IMR-90 (cell line): ENCODE results near the gene AKIRIN1. TPM values are rescaled to one million over a fixed set of nuclear protein-coding genes. Genes with fewer than 3 reads are reported as not detected.

Source experiments
- ATAC-seq: fragments of 200-7000 bp; cut with Tn5 transposase; 2 replicates; pipeline ENCODE4 v1.9.1; 2020; ENCODE audit warnings: low read depth, mild to moderate bottlenecking, moderate library complexity
- BruUV-seq: library from RNA; stranded (reverse); fragments of 400-500 nt; replicated peaks from 2 replicates; lab custom pipeline; 2021; lab: Mats Ljungman, UMichigan
- CTCF ChIA-PET: fragments of 300-600 bp; formaldehyde crosslinking; extraction: SDS; loops from one replicate; lab custom pipeline; 2021; ENCODE audit warnings: antibody characterized with exemption; lab: Yijun Ruan, JAX
- POLR2A ChIA-PET: fragments of 300-600 bp; sonication (Branson Sonifier 250); formaldehyde crosslinking; loops from one replicate; lab custom pipeline; 2022; ENCODE audit warnings: antibody characterized with exemption; ENCODE audit not compliant: unreplicated experiment; lab: Charles Lee
- DNase-seq: peaks from one replicate; pipeline ENCODE4 v3.0.0; 2013
- H2AFZ ChIP-seq: replicated peaks from 2 replicates; pipeline ENCODE3; 2013; ENCODE audit warnings: low read length, mild to moderate bottlenecking; ENCODE audit not compliant: poor library complexity
- H2AK5ac ChIP-seq: 2 replicates; pipeline ENCODE4 v1.6.1; 2013; ENCODE audit warnings: low read depth, low read length, inconsistent platforms
- H2AK9ac ChIP-seq: replicated peaks from 2 replicates; pipeline ENCODE3; 2013; ENCODE audit warnings: mild to moderate bottlenecking, low read depth, low read length, moderate library complexity; ENCODE audit not compliant: poor library complexity
- H2BK120ac ChIP-seq: 2 replicates; pipeline ENCODE4 v1.6.1; 2013; ENCODE audit warnings: low read depth, low read length, inconsistent platforms
- H2BK15ac ChIP-seq: 3 replicates; pipeline ENCODE4 v1.6.1; 2013; ENCODE audit warnings: low read depth, low read length, inconsistent platforms
- H2BK20ac ChIP-seq: 2 replicates; pipeline ENCODE4 v1.6.1; 2013; ENCODE audit warnings: low read depth, mild to moderate bottlenecking, inconsistent platforms, low read length, moderate library complexity
- H2BK5ac ChIP-seq: 2 replicates; pipeline ENCODE4 v1.6.1; 2013; ENCODE audit warnings: mild to moderate bottlenecking, low read depth, low read length, inconsistent platforms; ENCODE audit not compliant: poor library complexity, severe bottlenecking
- H3K14ac ChIP-seq: replicated peaks from 2 replicates; pipeline ENCODE4 v1.6.1; 2013; ENCODE audit warnings: low read depth, low read length, inconsistent platforms
- H3K18ac ChIP-seq: 2 replicates; pipeline ENCODE4 v1.6.1; 2013; ENCODE audit warnings: low read depth, low read length, control low read depth
- H3K23ac ChIP-seq: 2 replicates; pipeline ENCODE4 v1.6.1; 2013; ENCODE audit warnings: low read depth, low read length, inconsistent platforms
- H3K27ac ChIP-seq: 2 replicates; pipeline ENCODE4 v1.5.1; 2013; ENCODE audit warnings: mild to moderate bottlenecking, control low read depth, low read length; ENCODE audit not compliant: insufficient read depth
- H3K27me3 ChIP-seq: 2 replicates; pipeline ENCODE4 v1.6.1; 2013; ENCODE audit warnings: low read length; ENCODE audit not compliant: control insufficient read depth, insufficient read depth
- H3K36me3 ChIP-seq: 2 replicates; pipeline ENCODE4 v1.6.1; 2013; ENCODE audit warnings: low read length, mixed read lengths; ENCODE audit not compliant: control insufficient read depth, insufficient read depth
- H3K4ac ChIP-seq: 2 replicates; pipeline ENCODE4 v1.6.1; 2013; ENCODE audit warnings: low read depth, low read length, inconsistent platforms
- H3K4me1 ChIP-seq: 2 replicates; pipeline ENCODE4 v1.6.1; 2013; ENCODE audit warnings: low read length, mixed read lengths; ENCODE audit not compliant: control insufficient read depth, insufficient read depth
- H3K4me2 ChIP-seq: 2 replicates; pipeline ENCODE4 v1.6.1; 2013; ENCODE audit warnings: low read depth, mild to moderate bottlenecking, control low read depth, low read length, moderate library complexity
- H3K4me3 ChIP-seq: 2 replicates; pipeline ENCODE4 v1.5.1; 2013; ENCODE audit warnings: low read depth, mild to moderate bottlenecking, control low read depth, low read length, moderate library complexity; ENCODE audit not compliant: insufficient read depth
- H3K56ac ChIP-seq: 2 replicates; pipeline ENCODE4 v1.6.1; 2013; ENCODE audit warnings: low read length, inconsistent platforms; ENCODE audit not compliant: insufficient read depth; ENCODE audit errors: extremely low read depth
- H3K79me1 ChIP-seq, 2 experiments: 2 replicates each; pipeline ENCODE4 v1.6.1; 2013; ENCODE audit warnings: low read length in 2 of 2, inconsistent platforms in 1 of 2, low read depth in 1 of 2
- H3K9ac ChIP-seq: 2 replicates; pipeline ENCODE4 v1.6.1; 2013; ENCODE audit warnings: low read depth, low read length, control low read depth
- H3K9me1 ChIP-seq: 2 replicates; pipeline ENCODE4 v1.6.1; 2013; ENCODE audit warnings: low read length, inconsistent platforms; ENCODE audit not compliant: insufficient read depth
- H3K9me3 ChIP-seq: 2 replicates; pipeline ENCODE4 v1.6.1; 2013; ENCODE audit warnings: low read length; ENCODE audit not compliant: control insufficient read depth, insufficient read depth
- H4K20me1 ChIP-seq: 2 replicates; pipeline ENCODE4 v1.6.1; 2013; ENCODE audit warnings: low read length, inconsistent platforms; ENCODE audit not compliant: insufficient read depth
- H4K5ac ChIP-seq: 2 replicates; pipeline ENCODE4 v1.6.1; 2013; ENCODE audit warnings: mild to moderate bottlenecking, low read depth, low read length, control low read depth
- H4K8ac ChIP-seq, 2 experiments: 2 replicates each; pipeline ENCODE4 v1.6.1; 2013; ENCODE audit warnings: low read depth in 2 of 2, low read length in 2 of 2, control low read depth in 1 of 2, inconsistent platforms in 1 of 2
- H4K91ac ChIP-seq: 2 replicates; pipeline ENCODE4 v1.6.1; 2013; ENCODE audit warnings: low read depth, low read length, inconsistent platforms; ENCODE audit not compliant: insufficient read depth
- ELK1 ChIP-seq: fragments of 150-350 bp; IDR thresholded peaks from 2 replicates; pipeline ENCODE4 v1.6.1; 2016; ENCODE audit warnings: low read depth, mild to moderate bottlenecking, low read length, moderate library complexity, borderline replicate concordance
- MAFK ChIP-seq: IDR thresholded peaks from 2 replicates; pipeline ENCODE4 v1.6.1; 2012; ENCODE audit warnings: low read depth, low read length, improper control_type of control experiment
- MAZ ChIP-seq: IDR thresholded peaks from 2 replicates; pipeline ENCODE4 v1.6.1; 2012; ENCODE audit warnings: low read depth, mild to moderate bottlenecking, low read length, improper control_type of control experiment, moderate library complexity, borderline replicate concordance
- RFX5 ChIP-seq: IDR thresholded peaks from 2 replicates; pipeline ENCODE4 v1.8.0; 2012; ENCODE audit warnings: low read depth, mild to moderate bottlenecking, low read length, moderate library complexity
- WGBS, 2 experiments: methylation state at CpG; one replicate each; pipeline versions ENCODE4 v1.1.5 to v1.1.7; 2013; ENCODE audit warnings: missing lambda C conversion rate in 2 of 2; ENCODE audit not compliant: insufficient read length in 1 of 2; ENCODE audit errors: extremely low coverage in 2 of 2; 5-methylcytosine and 5-hydroxymethylcytosine counted together
- dilution Hi-C: fragments of 300-500 bp; cut with HindIII; formaldehyde crosslinking; loops from one replicate; pipeline ENCODE4 v1.14.3; 2018; ENCODE audit warnings: low sequenced_read_pairs; ENCODE audit not compliant: unreplicated experiment
- in situ Hi-C: fragments of 300-500 bp; cut with MboI; formaldehyde crosslinking; loops from 3 replicates; pipeline ENCODE4 v1.14.3; 2019; ENCODE audit warnings: low sequenced_read_pairs, inconsistent platforms, mixed read lengths
- intact Hi-C: fragments of 100-400 bp; cut with micrococcal nuclease; formaldehyde crosslinking; loops from 2 replicates; pipeline ENCODE4 v1.10.0; 2022
- polyA plus RNA-seq, 3 experiments: library from polyadenylated mRNA; depleted of rRNA; stranded (reverse); fragments of >200 nt; gene quantifications; 2 replicates each; pipeline ENCODE4 v1.2.3, GENCODE V29; 2012; ENCODE audit warnings: low replicate concordance in 1 of 3
- total RNA-seq: library from RNA; depleted of rRNA; stranded (reverse); fragments of >200 nt; gene quantifications from 2 replicates; pipeline ENCODE4 v1.2.3, GENCODE V29; 2012

AKIRIN1 gene
- total and polyA plus RNA-seq, 2 of the 4 experiments (the other 2 are of a cell fraction) = 42.5 to 44.2 TPM

DNA sequence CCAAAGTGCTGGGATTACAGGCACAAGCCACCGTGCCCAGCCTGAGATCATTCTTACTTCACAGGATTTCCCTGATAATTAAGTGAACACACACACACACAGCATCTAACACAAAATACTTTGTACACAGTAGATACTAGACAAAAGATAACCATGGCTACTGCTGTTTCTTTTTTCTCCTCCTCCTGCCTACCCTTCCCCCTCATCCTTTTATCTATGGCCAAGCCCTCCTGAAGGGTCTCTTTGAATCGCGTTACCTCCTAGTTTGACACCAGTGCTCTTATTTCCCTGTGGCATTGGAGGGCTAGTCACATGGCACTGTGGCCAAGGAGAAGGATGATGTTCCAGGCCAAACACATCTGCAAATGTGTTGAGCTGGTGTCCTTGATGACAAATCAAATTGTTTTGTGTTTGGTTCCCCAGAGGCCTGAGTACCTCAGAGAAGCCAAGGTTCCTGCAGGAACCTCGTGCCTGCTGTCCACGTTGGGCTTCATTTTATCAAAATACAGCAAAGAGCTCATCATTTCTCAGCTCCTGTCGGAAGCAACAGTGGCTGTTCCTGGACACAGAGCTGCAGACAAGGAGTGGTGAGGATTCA is 55.6 kb downstream of the AKIRIN1 start:
- H3K27me3 ChIP-seq = no peaks in the 10 kb centered on the region
- no peaks in the 10 kb centered on the region for H3K79me1 ChIP-seq
- no peak overlapping the region for H3K9ac ChIP-seq
- H2AFZ ChIP-seq = no peak overlapping the region
- H3K23ac ChIP-seq = no peak overlapping the region
- H2BK20ac ChIP-seq = no peak overlapping the region
- BruUV-seq = no TSS peak
- no peak for TF ChIP-seq ELK1
- TF ChIP-seq RFX5 = no peak
- TF ChIP-seq MAZ = no peak
- TF ChIP-seq MAFK = no peak
- no peak overlapping the region for H3K4me2 ChIP-seq
- H3K27ac ChIP-seq = no peak overlapping the region
- H3K36me3 ChIP-seq = peaks cover 18% of the 10 kb centered on the region
- ChIA-PET POLR2A (no interaction called here), CTCF (no interaction called here)
- DNase-seq (no peak), ATAC-seq (no peak)
- H2AK5ac ChIP-seq = no peak overlapping the region
- intact Hi-C loops (no loop called here), in situ Hi-C loops (no loop called here), dilution Hi-C loops (no loop called here)
- no peak overlapping the region for H3K4me3 ChIP-seq
- no peak overlapping the region for H3K56ac ChIP-seq
- no peak overlapping the region for H3K4ac ChIP-seq
- H3K4me1 ChIP-seq = no peaks in the 10 kb centered on the region; the same call in 1 of the 2 replicates
- WGBS, 2 experiments = 100% methylated on average over 2 of the region's 6 CpGs; no CpG with 5 or more reads in 1 of the 2 experiments
- H3K9me3 ChIP-seq = no peaks in the 10 kb centered on the region
- no peak overlapping the region for H4K91ac ChIP-seq
- H4K5ac ChIP-seq = no peak overlapping the region
- H3K14ac ChIP-seq = no peak overlapping the region
- no peak overlapping the region for H3K18ac ChIP-seq
- H2BK5ac ChIP-seq = no peak overlapping the region
- peak overlapping the region; percentile 29 for H2AK9ac ChIP-seq
- no peaks in the 10 kb centered on the region for H4K20me1 ChIP-seq
- H3K9me1 ChIP-seq = peaks cover 12% of the 10 kb centered on the region
- no peak overlapping the region for H2BK15ac ChIP-seq
- H2BK120ac ChIP-seq = no peak overlapping the region
- H4K8ac ChIP-seq = no peak overlapping the region
